ENCODE data around the gene RBBP7. TPM values are rescaled to one million over a fixed set of nuclear protein-coding genes. Genes with fewer than 3 reads are reported as not detected.

Gene RBBP7
- total RNA-seq, 1 experiment from 2014 or later, result 89.0 TPM

- DNase-seq (ENCODE audit: low spot score), result peak; percentile 51
These were observed 44.0 kb downstream of the RBBP7 start for GRCh38 chrX:16826207-16826606.

GRCh38 chrX:16825264-16826035 is 44.7 kb downstream of the RBBP7 start:
- DNase-seq (ENCODE audit: low spot score), result peak; percentile 17

DNA sequence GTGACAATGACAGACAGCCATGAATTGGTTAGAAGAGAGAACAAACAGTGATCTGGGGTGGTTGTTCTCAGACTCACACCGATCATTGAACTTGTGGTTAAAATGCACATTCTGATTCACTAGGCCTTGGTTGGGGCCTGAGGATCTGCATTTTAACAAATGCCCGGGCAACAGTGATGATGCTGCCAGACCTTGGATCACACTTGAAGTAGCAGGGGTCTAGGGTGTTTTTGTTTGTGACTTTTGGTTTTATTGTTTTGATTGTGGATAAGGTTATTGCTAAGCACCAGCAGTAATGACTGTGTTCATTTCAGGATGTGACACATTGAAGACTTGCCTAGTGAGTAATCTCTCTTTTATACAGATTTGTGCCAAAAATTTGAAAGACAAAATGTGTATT is 47.4 kb downstream of the RBBP7 start:
- DNase-seq (ENCODE audit: low spot score), result no peak

DNA sequence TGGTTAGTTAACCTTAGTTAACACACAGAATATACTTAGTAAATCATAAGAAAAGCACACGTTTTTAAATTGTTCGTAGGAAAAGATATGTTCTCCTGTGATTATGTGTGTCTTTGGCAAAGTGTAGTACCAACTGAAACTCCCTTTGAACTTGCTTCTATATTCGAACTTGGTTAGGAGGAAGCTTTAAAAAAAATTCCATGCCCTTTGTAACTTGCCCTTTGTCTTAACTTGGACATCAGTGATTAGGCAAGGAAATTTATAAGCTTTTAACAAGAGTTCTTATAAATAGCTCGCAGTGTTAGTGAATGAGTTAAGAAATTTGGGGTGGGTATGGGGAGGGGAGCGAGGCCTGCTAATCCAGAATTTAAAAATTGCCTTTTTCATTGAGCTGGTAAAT is 50.5 kb downstream of the RBBP7 start:
- peak; percentile 29 for DNase-seq (ENCODE audit: low spot score)

DNA sequence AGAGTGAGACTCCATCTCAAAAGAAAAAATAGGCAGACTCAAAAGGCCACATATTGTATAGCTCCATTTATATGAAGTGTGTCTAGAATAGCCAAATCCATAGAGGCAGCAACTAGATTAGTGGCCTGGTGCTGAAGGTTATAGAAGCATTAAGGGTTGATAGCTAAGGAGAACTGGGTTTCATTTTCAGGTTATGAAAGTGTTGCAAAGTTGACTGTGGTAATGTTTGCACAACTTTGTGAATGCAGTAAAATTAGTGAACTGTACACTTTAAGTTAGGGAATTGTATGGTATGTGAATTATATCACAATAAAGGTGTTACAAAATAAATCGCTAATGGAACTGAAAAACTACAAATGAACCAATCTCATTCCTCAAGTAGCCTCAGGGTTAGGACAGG is 55.6 kb downstream of the RBBP7 start:
- DNase-seq (ENCODE audit: low spot score), result no peak

GRCh38 chrX:16807976-16808542 is 62.1 kb downstream of the RBBP7 start:
- peak; percentile 47 for DNase-seq (ENCODE audit: low spot score)

DNA sequence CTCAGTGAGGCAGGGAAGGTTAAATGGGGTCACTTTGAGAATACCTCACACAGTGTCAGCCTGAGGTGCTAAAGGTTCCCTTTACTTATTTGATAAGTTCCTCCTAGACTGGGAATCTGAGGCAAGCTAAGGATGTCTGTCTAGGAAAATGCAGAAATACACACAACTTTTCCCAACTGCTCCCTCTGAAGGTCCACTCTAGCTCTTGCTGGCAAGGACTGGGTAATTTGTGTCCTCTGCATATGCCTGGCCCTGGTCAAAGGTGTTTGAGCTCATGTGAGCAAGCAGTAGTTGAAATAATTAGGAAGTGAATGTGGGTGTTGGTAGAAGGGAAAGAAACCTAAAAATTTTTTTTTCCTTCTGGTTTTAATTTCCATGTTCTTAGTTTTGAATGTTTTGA is 62.6 kb downstream of the RBBP7 start:
- DNase-seq (ENCODE audit: low spot score), result peak; percentile 29

DNA sequence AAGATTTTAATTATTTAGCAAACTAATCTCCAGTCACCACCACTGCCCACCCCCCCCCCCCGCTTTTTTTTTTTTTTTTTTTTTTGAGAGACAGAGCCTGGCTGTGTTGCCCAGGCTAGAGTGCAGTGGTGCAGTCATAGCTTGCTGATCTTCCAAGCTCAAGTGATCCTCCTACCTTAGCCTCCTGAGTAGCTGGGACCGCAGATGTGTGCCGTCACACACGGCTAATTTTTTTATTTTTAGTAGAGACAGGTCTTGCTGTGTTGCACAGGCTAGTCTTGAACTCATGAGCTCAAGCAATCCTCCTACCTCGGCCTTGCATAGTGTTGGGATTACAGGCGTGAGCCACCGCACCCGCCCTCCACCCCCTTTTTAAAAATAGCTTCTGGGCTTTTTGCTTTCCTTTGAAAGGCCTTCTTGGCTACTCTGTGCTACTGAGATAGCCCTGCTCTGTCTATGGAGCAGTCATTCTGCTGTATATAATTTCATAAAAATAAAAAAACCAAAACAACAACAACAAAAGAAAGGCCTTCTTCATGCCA is 65.2 kb downstream of the RBBP7 start:
- DNase-seq (ENCODE audit: low spot score), result no peak

GRCh38 chrX:16797841-16798240 is 72.3 kb downstream of the RBBP7 start:
- no peak for DNase-seq (ENCODE audit: low spot score)

GRCh38 chrX:16797358-16797757 is 72.8 kb downstream of the RBBP7 start:
- no peak for DNase-seq (ENCODE audit: low spot score)

- no peak for DNase-seq (ENCODE audit: low spot score)
These were observed 73.9 kb downstream of the RBBP7 start for GRCh38 chrX:16796298-16796697.

Small RNAs within 50 kb of the gene (small RNA-seq; reads per million reads assigned to genes)
- gene RF00019 (not detected), gene RNU4-6P (not detected), gene RPL12P49 (not detected)

Other genes starting within 250 kb of the RBBP7 start
- not detected in 2 replicates for gene S100G, start 220.2 kb downstream of the RBBP7 start, total RNA-seq (2014; rRNA removed; shearing (Covaris generic))
- gene CTPS2, start 157.7 kb downstream of the RBBP7 start, total RNA-seq (2014; rRNA removed; shearing (Covaris generic)), result 6.8 and 7.5 TPM in 2 replicates
- 32.5 and 33.5 TPM in 2 replicates for gene SYAP1, start 150.8 kb downstream of the RBBP7 start, total RNA-seq (2014; rRNA removed; shearing (Covaris generic))
- gene TXLNG, start 83.9 kb downstream of the RBBP7 start, total RNA-seq (2014; rRNA removed; shearing (Covaris generic)), result 16.9 and 17.6 TPM in 2 replicates
- 2.4 and 9.2 TPM in 2 replicates for gene REPS2, start 76.3 kb upstream of the RBBP7 start, total RNA-seq (2014; rRNA removed; shearing (Covaris generic))